HepG2 (cell line): Measurements from ENCODE around the gene PLVAP. TPM values are rescaled to one million over a fixed set of nuclear protein-coding genes. Genes with fewer than 3 reads are reported as not detected.
A peak's percentile ranks its signal among the peaks of the same experiment; 100 is the strongest.

Experiments
- FOSL2 ChIP-seq: sonication (generic); formaldehyde crosslinking; IDR thresholded peaks from 2 replicates; pipeline ENCODE4 v1.4.0; 2020; ENCODE audit warnings: missing genetic modification reagents
- FOXM1 ChIP-seq: sonication (generic); formaldehyde crosslinking; IDR thresholded peaks from 2 replicates; pipeline ENCODE4 v1.5.0; 2020; ENCODE audit warnings: missing genetic modification reagents
- HNRNPK ChIP-seq: fragments of 200-400 bp; formaldehyde crosslinking; IDR thresholded peaks from 2 replicates; pipeline ENCODE4 v1.6.1; 2018; ENCODE audit warnings: low read length, low read depth, moderate library complexity, mild to moderate bottlenecking; ENCODE audit not compliant: poor library complexity, severe bottlenecking
- HOXA7 ChIP-seq: sonication (generic); formaldehyde crosslinking; IDR thresholded peaks from 2 replicates; pipeline ENCODE4 v1.8.1; 2022; ENCODE audit warnings: mild to moderate bottlenecking, missing genetic modification reagents, moderate library complexity
- XBP1 ChIP-seq: sonication (generic); formaldehyde crosslinking; IDR thresholded peaks from 2 replicates; pipeline ENCODE4 v1.5.0; 2020; ENCODE audit warnings: missing genetic modification reagents
- ZFP36L2 ChIP-seq: sonication (generic); formaldehyde crosslinking; IDR thresholded peaks from 2 replicates; pipeline ENCODE4 v1.4.0; 2020; ENCODE audit warnings: missing genetic modification reagents
- ZNF546 ChIP-seq: sonication (generic); formaldehyde crosslinking; conservative IDR thresholded peaks from 2 replicates; pipeline ENCODE4 v1.8.1; 2023; ENCODE audit warnings: mild to moderate bottlenecking, missing genetic modification reagents
- ZNF83 ChIP-seq: sonication (generic); formaldehyde crosslinking; IDR thresholded peaks from 2 replicates; pipeline ENCODE4 v1.4.0; 2020; ENCODE audit warnings: missing genetic modification reagents, mild to moderate bottlenecking, borderline replicate concordance
- ZSCAN31 ChIP-seq: sonication (generic); formaldehyde crosslinking; IDR thresholded peaks from 2 replicates; pipeline ENCODE4 v1.5.0; 2020; ENCODE audit warnings: low read depth, mild to moderate bottlenecking, missing genetic modification reagents
- polyA plus RNA-seq, 8 experiments: library from polyadenylated mRNA; depleted of rRNA in 3 of 8; stranded (reverse) in 7 of 8; unstranded in 1 of 8; fragments of >200 nt; fragmentation: Illumina TruSeq in 4 of 8; extraction: Trizol in 4 of 8; gene quantifications; 2 replicates each; pipeline versions ENCODE4 v1.2.1 to v1.2.3, GENCODE V29; 2011 to 2016; ENCODE audit warnings: low read depth in 4 of 8, missing spikeins in 1 of 8, mixed read lengths in 1 of 8; ENCODE audit not compliant: insufficient read depth in 1 of 8
- total RNA-seq, 5 experiments: library from RNA; depleted of rRNA; stranded (reverse); fragments of >200 nt; fragmentation: Illumina TruSeq; extraction: Trizol; gene quantifications; 2 replicates each; pipeline ENCODE4 v1.2.3, GENCODE V29; 2016; ENCODE audit warnings: low read depth in 1 of 5
- TF ChIP-seq, protein P1 (sequence below): sonication (generic); formaldehyde crosslinking; IDR thresholded peaks from 2 replicates; pipeline ENCODE4 v1.5.0; 2020; ENCODE audit warnings: mild to moderate bottlenecking, missing genetic modification reagents, borderline replicate concordance
- TF ChIP-seq, protein P2 (sequence below): sonication (generic); formaldehyde crosslinking; IDR thresholded peaks from 2 replicates; pipeline ENCODE4 v1.9.0; 2021; ENCODE audit warnings: missing genetic modification reagents, borderline replicate concordance
- TF ChIP-seq, protein P3 (sequence below): IDR thresholded peaks from 2 replicates; pipeline ENCODE4 v1.6.1; 2016
- TF ChIP-seq, protein P4 (sequence below): IDR thresholded peaks from 2 replicates; pipeline ENCODE4 v1.6.1; 2012; ENCODE audit warnings: inconsistent platforms
- TF ChIP-seq, protein P5 (sequence below): sonication (generic); formaldehyde crosslinking; conservative IDR thresholded peaks from 2 replicates; pipeline ENCODE4 v1.4.0; 2020; ENCODE audit warnings: missing genetic modification reagents
- TF ChIP-seq, protein P6 (sequence below): sonication (generic); formaldehyde crosslinking; IDR thresholded peaks from 2 replicates; pipeline ENCODE4 v1.4.0; 2020; ENCODE audit warnings: mild to moderate bottlenecking, missing genetic modification reagents

Gene PLVAP
- total and polyA plus RNA-seq, 2 of the 13 experiments (the other 11 are each of a cell fraction or from before 2014, with no cell fraction given), result 0.26 TPM; not detected in 1

DNA sequence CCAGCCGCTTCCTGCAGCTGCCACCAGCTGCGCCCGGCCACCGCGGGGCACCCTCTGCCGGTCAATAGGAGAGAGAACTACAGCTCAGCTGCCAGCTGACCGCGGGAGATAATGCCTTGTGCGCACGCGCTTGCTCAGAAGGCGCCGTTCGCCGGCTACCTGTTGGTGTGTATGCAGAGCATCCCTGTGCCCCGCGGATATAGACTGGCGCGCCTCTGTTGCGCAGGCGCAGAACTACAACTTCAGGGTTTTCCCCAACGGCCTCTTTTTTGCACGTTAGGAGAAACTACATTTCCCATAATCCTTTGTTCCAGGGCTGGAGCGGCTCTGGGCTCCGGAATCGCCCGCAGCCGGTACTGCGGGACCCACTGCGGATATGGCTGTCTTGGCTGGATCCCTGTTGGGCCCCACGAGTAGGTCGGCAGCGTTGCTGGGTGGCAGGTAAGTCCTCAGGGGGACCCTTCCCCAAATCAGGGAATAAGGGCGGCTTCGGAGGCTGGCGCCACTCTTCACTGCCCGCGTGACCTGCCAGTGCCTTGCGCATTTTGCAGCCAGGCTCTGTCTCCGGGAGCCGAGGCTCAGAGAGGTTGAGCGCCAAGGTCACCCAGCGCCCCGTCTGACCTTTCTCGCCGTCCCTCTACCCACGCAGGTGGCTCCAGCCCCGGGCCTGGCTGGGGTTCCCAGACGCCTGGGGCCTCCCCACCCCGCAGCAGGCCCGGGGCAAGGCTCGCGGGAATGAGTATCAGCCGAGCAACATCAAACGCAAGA, 71.4 kb downstream of the PLVAP start, which contains the start of gene MRPL34 (continued):
- TF ChIP-seq, protein P1, sequence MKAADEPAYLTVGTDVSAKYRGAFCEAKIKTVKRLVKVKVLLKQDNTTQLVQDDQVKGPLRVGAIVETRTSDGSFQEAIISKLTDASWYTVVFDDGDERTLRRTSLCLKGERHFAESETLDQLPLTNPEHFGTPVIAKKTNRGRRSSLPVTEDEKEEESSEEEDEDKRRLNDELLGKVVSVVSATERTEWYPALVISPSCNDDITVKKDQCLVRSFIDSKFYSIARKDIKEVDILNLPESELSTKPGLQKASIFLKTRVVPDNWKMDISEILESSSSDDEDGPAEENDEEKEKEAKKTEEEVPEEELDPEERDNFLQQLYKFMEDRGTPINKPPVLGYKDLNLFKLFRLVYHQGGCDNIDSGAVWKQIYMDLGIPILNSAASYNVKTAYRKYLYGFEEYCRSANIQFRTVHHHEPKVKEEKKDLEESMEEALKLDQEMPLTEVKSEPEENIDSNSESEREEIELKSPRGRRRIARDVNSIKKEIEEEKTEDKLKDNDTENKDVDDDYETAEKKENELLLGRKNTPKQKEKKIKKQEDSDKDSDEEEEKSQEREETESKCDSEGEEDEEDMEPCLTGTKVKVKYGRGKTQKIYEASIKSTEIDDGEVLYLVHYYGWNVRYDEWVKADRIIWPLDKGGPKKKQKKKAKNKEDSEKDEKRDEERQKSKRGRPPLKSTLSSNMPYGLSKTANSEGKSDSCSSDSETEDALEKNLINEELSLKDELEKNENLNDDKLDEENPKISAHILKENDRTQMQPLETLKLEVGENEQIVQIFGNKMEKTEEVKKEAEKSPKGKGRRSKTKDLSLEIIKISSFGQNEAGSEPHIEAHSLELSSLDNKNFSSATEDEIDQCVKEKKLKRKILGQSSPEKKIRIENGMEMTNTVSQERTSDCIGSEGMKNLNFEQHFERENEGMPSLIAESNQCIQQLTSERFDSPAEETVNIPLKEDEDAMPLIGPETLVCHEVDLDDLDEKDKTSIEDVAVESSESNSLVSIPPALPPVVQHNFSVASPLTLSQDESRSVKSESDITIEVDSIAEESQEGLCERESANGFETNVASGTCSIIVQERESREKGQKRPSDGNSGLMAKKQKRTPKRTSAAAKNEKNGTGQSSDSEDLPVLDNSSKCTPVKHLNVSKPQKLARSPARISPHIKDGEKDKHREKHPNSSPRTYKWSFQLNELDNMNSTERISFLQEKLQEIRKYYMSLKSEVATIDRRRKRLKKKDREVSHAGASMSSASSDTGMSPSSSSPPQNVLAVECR (CRISPR knock-in tag), result peak; percentile 91
- TF ChIP-seq, protein P2, sequence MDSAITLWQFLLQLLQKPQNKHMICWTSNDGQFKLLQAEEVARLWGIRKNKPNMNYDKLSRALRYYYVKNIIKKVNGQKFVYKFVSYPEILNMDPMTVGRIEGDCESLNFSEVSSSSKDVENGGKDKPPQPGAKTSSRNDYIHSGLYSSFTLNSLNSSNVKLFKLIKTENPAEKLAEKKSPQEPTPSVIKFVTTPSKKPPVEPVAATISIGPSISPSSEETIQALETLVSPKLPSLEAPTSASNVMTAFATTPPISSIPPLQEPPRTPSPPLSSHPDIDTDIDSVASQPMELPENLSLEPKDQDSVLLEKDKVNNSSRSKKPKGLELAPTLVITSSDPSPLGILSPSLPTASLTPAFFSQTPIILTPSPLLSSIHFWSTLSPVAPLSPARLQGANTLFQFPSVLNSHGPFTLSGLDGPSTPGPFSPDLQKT (CRISPR knock-in tag), result no peak
- TF ChIP-seq, protein P3, sequence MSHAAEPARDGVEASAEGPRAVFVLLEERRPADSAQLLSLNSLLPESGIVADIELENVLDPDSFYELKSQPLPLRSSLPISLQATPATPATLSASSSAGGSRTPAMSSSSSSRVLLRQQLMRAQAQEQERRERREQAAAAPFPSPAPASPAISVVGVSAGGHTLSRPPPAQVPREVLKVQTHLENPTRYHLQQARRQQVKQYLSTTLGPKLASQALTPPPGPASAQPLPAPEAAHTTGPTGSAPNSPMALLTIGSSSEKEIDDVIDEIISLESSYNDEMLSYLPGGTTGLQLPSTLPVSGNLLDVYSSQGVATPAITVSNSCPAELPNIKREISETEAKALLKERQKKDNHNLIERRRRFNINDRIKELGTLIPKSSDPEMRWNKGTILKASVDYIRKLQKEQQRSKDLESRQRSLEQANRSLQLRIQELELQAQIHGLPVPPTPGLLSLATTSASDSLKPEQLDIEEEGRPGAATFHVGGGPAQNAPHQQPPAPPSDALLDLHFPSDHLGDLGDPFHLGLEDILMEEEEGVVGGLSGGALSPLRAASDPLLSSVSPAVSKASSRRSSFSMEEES, result 0 out of 2 replicates have a peak, but pooled peaks have one; percentile 41
- TF ChIP-seq XBP1 (CRISPR knock-in tag), result peak; percentile 83; the same call in 1 of the 2 replicates
- TF ChIP-seq, protein P4, sequence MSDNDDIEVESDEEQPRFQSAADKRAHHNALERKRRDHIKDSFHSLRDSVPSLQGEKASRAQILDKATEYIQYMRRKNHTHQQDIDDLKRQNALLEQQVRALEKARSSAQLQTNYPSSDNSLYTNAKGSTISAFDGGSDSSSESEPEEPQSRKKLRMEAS, result peak; percentile 66; the same call in 1 of the 2 replicates
- no peak for TF ChIP-seq HOXA7 (CRISPR knock-in tag)
- TF ChIP-seq FOSL2 (CRISPR knock-in tag), result peak; percentile 46; the same call in 1 of the 2 replicates
- TF ChIP-seq, protein P5, sequence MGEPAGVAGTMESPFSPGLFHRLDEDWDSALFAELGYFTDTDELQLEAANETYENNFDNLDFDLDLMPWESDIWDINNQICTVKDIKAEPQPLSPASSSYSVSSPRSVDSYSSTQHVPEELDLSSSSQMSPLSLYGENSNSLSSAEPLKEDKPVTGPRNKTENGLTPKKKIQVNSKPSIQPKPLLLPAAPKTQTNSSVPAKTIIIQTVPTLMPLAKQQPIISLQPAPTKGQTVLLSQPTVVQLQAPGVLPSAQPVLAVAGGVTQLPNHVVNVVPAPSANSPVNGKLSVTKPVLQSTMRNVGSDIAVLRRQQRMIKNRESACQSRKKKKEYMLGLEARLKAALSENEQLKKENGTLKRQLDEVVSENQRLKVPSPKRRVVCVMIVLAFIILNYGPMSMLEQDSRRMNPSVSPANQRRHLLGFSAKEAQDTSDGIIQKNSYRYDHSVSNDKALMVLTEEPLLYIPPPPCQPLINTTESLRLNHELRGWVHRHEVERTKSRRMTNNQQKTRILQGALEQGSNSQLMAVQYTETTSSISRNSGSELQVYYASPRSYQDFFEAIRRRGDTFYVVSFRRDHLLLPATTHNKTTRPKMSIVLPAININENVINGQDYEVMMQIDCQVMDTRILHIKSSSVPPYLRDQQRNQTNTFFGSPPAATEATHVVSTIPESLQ, result no peak
- peak; percentile 25; the same call in 1 of the 2 replicates for TF ChIP-seq ZSCAN31 (CRISPR knock-in tag)
- no peak for TF ChIP-seq FOXM1 (CRISPR knock-in tag)
- no peak for TF ChIP-seq ZFP36L2
- peak; percentile 11; the same call in 1 of the 2 replicates for TF ChIP-seq ZNF546 (CRISPR knock-in tag)
- TF ChIP-seq, protein P6, sequence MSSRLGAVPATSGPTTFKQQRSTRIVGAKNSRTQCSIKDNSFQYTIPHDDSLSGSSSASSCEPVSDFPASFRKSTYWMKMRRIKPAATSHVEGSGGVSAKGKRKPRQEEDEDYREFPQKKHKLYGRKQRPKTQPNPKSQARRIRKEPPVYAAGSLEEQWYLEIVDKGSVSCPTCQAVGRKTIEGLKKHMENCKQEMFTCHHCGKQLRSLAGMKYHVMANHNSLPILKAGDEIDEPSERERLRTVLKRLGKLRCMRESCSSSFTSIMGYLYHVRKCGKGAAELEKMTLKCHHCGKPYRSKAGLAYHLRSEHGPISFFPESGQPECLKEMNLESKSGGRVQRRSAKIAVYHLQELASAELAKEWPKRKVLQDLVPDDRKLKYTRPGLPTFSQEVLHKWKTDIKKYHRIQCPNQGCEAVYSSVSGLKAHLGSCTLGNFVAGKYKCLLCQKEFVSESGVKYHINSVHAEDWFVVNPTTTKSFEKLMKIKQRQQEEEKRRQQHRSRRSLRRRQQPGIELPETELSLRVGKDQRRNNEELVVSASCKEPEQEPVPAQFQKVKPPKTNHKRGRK (CRISPR knock-in tag), result no peak
- TF ChIP-seq HNRNPK, result peak; percentile 97
- no peak for TF ChIP-seq ZNF83
